Stimulated activated CD4-positive, alpha-beta T cell treated with anti-CD3 and anti-CD28 coated beads, Interleukin-4, amount 100 ng/mL, for 4 hours (primary cell): ENCODE measurements around the gene PPP1R9A.

Experiments
- DNase-seq, 2 experiments: peaks; one replicate each; pipeline ENCODE4 v3.0.0-alpha.2; 2020

The PPP1R9A gene

GRCh38 chr7:94912085-94912484, 4.7 kb downstream of the PPP1R9A start:
- no peak for DNase-seq

- DNase-seq = no peak
Measured at GRCh38 chr7:94913391-94913790, 6.0 kb downstream of the PPP1R9A start.

GRCh38 chr7:94921911-94922310, 14.5 kb downstream of the PPP1R9A start:
- DNase-seq = no peak

GRCh38 chr7:94922457-94922856, 15.1 kb downstream of the PPP1R9A start:
- no peak for DNase-seq

- DNase-seq = no peak
Measured at GRCh38 chr7:94923412-94923811, 16.0 kb downstream of the PPP1R9A start.

GRCh38 chr7:94928168-94928707, 20.8 kb downstream of the PPP1R9A start:
- DNase-seq = no peak

GRCh38 chr7:94933256-94933990, 26.0 kb downstream of the PPP1R9A start:
- DNase-seq = no peak

- DNase-seq = no peak
Measured at GRCh38 chr7:94939395-94939794, 32.0 kb downstream of the PPP1R9A start.

- no peak for DNase-seq
Measured at GRCh38 chr7:94940241-94940640, 32.8 kb downstream of the PPP1R9A start.

- no peak for DNase-seq
Measured at GRCh38 chr7:94941844-94942632, 34.6 kb downstream of the PPP1R9A start.

GRCh38 chr7:94943134-94943533, 35.7 kb downstream of the PPP1R9A start:
- no peak for DNase-seq

- DNase-seq = no peak
Measured at GRCh38 chr7:94949532-94949931, 42.1 kb downstream of the PPP1R9A start.

- DNase-seq = no peak
Measured at GRCh38 chr7:94955807-94956206, 48.4 kb downstream of the PPP1R9A start.

GRCh38 chr7:94957061-94957460, 49.7 kb downstream of the PPP1R9A start:
- no peak for DNase-seq

GRCh38 chr7:94962661-94963060, 55.3 kb downstream of the PPP1R9A start:
- DNase-seq = no peak

- no peak for DNase-seq
Measured at GRCh38 chr7:94969434-94970084, 62.2 kb downstream of the PPP1R9A start.

GRCh38 chr7:94970085-94970576, 62.7 kb downstream of the PPP1R9A start:
- DNase-seq = no peak

- no peak for DNase-seq
Measured at GRCh38 chr7:94971051-94971867, 63.9 kb downstream of the PPP1R9A start.

GRCh38 chr7:94972296-94972695, 64.9 kb downstream of the PPP1R9A start:
- no peak for DNase-seq

- no peak for DNase-seq
Measured at GRCh38 chr7:94973844-94974243, 66.5 kb downstream of the PPP1R9A start.

- DNase-seq = no peak
Measured at GRCh38 chr7:94974423-94974822, 67.0 kb downstream of the PPP1R9A start.

- no peak for DNase-seq
Measured at GRCh38 chr7:94975336-94975735, 67.9 kb downstream of the PPP1R9A start.
